GM19043 (cell line): ENCODE data around the gene FTH1.
"Not testable (repeated sequence)": the region's sequence is repeated elsewhere in the genome, so short reads cannot be mapped to it uniquely, and the experiment has no call there.

ENCODE experiments used
- ATAC-seq: cut with Tn5 transposase; IDR thresholded peaks from one replicate; pipeline ENCODE4 v1.9.1; 2021; ENCODE audit warnings: low read depth; ENCODE audit not compliant: unreplicated experiment

Gene FTH1

DNA sequence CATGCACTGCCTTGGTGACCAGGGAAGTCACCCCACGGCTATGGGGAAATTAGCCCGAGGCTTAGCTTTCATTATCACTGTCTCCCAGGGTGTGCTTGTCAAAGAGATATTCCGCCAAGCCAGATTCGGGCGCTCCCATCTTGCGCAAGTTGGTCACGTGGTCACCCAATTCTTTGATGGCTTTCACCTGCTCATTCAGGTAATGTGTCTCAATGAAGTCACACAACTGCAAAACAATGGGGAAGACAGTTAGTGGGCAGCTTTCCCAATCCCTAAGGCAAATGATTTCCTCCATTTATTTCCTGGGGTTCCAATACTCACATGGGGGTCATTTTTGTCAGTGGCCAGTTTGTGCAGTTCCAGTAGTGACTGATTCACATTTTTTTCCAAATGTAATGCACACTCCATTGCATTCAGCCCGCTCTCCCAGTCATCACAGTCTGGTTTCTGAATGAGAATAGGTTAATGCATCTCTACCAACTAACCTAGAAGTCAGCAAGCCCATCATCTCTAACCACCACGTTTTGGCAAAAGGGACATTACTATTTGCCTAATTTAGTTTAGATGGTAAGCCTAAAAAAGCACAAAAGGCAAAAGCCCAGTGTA, 2.7 kb downstream of the FTH1 start:
- ATAC-seq: not testable (repeated sequence)

DNA sequence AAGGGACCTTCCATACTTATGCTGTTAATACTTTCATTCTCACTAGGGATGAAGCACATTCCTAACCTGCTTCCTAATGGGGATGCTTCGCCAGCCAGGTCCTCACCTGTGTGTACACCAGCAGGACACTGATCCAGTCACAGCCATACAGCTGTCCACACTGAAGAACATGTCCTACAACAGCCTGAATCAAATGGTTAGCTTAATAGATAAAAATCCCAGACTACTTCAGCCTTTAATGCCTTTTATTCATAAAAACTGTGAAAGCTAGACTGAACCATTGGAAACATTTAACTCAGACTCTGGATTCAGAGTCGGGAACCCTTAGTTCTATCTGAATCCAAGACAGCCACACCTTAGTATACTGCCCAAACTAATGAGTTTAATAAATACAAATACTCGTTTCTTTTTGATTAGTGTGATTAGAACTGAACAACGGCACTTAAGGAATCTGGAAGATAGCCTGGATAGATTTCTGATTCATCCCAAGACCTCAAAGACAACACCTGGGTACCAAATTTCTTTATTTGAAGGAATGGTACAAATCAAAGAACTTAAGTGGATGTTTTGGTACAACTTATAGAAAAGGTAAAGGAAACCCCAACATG, 3.3 kb downstream of the FTH1 start:
- ATAC-seq: no peak

DNA sequence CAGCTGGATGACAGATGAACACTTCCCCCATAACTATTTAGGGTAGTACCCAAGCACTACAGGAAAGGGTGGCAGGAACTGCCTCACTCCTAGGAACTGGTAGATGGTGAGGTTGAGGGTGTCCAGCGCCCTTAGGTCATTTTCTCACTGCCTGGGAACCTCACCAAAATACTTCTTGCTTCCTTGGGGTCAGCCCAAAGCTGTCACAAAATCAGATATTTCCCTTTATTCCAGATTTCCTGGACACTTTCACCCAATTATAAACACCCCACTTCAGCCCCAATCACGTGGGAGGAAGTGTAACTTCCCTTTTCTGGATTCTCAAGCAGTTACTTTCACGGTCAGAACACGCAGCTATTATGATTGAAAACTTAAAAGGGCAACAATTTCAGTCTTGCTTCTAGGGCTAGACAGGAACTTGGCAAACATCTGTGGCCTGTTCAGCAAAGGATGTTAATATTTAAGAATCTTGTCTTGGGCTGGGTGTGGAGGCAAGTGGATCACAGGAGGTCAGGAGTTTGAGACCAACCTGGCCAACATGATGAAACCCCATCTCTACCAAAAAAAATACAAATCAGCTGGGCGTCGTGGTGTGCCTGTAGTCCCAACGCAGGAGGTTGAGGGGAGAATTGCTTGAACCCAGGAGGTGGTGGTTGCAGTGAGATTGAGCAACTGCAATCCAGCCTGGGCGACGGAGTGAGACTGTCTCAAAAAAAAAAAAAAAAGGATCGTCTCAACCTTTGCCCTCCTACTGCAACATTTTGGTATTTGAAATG, 4.0 kb downstream of the FTH1 start:
- no peak for ATAC-seq

DNA sequence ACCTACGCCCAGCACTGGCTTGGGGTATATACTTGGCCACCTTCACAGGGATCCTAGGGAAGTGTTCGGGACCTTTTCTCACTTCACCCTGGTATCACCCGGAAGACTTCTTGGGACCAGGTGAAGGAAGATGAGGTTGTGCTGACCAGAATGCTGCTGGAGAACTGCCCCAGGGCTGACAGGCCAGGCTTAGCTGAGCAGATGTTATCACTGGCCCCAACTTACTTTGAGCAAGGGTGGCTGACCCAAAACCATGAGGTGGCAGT, 4.5 kb downstream of the FTH1 start:
- ATAC-seq: no peak

DNA sequence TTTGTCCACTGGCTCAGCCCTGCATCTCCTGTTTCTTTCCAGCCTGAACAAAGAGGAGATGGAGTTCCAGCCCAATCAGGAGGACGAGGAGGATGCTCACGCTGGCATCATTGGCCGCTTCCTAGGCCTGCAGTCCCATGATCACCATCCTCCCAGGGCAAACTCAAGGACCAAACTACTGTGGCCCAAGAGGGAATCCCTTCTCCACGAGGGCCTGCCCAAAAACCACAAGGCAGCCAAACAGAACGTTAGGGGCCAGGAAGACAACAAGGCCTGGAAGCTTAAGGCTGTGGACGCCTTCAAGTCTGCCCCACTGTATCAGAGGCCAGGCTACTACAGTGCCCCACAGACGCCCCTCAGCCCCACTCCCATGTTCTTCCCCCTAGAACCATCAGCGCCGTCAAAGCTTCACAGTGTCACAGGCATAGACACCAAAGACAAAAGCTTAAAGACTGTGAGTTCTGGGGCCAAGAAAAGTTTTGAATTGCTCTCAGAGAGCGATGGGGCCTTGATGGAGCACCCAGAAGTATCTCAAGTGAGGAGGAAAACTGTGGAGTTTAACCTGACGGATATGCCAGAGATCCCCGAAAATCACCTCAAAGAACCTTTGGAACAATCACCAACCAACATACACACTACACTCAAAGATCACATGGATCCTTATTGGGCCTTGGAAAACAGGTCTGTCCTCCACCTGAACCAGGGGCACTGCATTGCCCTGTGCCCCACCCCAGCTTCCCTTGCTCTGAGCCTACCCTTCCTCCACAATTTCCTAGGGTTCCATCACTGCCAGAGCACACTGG, 5.0 kb downstream of the FTH1 start:
- ATAC-seq: no peak

DNA sequence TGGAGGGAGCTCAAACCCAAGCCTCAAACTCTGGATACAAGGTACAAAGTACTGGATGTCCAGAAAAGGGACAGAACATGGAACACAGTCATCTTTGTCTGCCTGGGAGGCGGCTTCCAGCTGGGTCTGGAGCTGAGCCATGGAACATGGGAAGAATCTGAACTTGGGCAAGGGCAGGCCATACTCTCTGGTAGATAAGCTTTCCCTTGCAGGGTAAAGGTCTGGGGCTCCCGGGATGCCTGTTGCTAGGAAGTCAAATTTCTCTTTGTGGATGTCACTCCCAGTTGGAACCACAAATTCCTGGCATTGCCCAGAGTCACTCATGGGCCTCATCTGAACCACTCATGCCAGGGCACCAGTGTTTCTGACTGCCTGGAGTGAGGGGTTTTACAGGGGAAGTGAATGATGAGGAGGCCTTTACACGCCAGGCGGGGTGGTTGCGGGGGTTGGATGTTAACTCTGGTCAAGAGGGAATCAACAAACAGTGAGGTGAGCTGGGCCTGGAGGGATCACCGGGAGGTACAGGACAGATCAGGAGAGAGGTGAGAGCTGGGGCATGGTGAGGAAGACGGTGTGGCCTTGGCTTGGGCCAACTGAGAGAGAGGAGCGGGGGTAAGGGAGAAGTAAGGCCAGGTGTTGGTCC, 5.7 kb downstream of the FTH1 start:
- no peak for ATAC-seq

DNA sequence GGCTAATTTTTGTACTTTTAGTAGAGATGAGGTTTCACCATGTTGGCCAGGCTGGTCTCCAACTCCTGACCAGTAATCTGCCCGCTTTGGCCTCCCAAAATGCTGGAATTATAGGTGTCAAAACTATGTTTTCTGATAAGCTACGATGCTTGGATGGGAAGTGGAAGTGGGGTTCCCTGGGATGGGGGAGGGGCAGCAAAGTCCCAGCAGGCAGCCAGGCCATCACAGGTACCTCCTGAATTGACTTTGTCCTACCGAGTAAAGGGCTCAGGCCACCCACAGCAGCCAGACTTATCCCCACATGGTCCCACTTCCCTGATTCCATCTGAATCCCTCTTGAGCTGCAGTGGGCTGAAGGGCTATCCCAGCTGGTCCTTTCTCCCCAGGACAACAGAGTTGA, 6.9 kb downstream of the FTH1 start:
- no peak for ATAC-seq

DNA sequence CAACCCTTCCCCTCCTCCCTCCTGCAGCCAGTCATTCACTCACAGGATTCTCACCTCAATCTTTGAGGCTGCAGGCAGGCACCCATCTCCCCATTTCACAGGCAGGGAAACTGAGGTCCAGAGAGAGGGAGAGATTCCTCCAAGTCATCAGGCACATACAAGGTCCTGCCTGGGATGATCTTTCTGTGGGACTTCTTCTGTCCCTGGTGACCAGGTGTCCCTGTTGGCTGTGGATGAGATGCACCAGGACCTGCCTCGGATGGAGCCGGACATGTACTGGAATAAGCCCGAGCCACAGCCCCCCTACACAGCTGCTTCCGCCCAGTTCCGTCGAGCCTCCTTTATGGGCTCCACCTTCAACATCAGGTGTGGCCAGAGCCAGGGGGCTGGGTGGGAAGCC, 7.8 kb downstream of the FTH1 start:
- no peak for ATAC-seq

DNA sequence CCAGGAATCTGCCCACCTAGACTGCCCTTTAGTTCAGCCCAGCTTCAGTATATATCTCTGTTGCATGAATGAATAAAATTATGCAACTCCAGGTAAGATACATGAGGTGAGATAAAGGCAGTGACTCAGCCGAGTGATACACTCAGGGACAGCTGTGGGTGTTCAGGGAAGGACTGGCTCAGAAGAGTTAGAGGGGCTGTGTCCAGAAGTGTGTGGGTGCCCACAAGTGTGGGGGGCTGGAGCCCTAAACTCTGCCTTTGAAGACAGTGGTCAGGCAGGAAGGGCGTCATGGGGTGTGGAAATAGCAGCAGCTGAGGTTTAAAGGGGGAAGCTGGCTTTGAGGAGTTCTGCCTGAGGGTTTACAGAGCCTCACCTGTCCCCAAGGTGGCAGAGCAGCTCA, 8.3 kb downstream of the FTH1 start:
- no peak for ATAC-seq

DNA sequence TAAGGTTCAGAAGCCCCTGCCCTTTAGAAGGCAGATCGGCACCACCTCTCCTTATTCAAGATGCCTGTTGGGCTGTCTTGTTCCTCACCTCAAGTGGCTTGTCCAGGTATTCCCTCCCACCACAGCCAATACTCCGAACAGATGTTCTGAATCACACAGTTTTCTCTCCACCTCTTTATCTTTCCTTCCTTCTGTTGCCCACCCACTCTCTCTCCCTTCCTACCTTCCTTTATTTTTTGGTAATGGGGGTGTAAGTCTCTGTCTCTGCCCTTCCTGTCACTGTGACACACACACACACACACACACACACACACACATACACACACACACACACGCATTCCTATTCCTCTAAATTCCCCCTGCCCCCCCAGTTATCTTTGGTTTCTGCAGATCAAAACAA, 8.8 kb downstream of the FTH1 start:
- ATAC-seq: no peak

DNA sequence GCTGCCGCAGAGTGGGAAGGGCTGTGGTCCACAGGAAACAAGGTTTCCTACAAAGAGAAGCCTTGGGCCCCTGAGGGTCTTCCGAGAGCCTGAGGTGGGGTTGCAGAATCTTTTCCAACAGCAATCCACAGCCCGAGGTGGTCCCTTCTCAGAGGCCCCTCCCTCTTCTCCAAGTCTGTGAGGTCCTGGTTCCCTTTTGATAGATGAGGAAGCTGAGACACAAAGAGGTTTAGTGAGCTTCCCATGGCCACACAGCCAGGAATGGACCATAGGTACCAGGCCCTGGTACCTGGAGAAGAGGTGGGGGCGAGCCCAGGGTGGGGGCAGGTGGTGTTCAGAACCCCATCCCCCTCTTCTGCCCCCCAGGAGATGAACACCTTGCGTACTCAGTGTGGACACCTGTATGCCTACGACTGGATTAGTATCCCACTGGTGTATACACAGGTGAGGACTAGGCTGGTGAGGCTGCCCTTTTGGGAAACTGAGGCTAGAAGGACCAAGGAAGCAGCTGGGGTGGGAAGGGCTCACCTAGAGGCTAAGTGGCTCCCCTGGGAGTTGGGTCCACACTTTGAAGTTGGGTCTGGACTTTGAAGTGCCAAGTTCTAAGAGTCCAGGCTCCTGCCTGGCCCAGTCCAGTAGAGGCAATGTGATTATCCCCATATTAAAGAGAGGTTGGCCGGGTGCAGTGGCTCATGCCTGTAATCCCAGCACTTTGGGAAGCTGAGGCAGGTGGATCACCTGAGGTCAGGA, 10.2 kb downstream of the FTH1 start:
- ATAC-seq: no peak

DNA sequence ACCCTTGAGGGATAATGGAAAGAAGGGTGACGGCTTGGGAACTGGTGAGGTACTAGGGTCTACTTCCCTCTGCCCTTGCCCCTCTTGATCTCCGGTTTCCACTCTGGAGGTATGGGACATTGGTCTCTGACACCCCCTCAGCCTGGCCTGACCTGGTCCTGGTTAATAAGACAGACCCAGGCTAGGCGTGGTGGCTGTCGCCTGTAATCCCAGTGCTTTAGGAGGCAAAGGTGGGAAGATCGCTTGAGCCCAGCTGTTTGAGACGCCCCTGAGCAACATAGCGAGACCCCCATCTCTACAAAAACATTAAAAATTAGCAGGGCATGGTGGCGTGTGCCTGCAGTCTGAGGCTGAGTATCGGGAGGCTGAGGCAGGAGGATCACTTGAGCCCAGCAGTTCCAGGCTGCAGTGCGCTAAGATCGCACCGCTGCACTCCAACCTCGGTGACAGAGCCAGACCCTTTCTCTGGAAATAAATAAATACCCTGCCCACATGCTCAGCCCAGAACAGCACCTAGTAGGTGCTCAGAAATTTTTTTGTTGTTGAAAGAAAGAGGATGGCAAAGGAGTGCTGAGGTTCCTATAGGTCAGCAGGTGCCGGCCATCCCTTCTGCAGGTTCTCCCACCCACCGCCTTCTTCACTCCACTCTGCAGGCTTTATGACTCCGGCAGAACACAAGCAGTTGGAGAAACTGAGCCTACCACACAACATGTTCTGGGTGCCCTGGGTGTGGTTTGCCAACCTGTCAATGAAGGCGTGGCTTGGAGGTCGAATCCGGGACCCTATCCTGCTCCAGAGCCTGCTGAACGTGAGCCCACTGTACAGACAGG, 11.0 kb downstream of the FTH1 start:
- no peak for ATAC-seq

DNA sequence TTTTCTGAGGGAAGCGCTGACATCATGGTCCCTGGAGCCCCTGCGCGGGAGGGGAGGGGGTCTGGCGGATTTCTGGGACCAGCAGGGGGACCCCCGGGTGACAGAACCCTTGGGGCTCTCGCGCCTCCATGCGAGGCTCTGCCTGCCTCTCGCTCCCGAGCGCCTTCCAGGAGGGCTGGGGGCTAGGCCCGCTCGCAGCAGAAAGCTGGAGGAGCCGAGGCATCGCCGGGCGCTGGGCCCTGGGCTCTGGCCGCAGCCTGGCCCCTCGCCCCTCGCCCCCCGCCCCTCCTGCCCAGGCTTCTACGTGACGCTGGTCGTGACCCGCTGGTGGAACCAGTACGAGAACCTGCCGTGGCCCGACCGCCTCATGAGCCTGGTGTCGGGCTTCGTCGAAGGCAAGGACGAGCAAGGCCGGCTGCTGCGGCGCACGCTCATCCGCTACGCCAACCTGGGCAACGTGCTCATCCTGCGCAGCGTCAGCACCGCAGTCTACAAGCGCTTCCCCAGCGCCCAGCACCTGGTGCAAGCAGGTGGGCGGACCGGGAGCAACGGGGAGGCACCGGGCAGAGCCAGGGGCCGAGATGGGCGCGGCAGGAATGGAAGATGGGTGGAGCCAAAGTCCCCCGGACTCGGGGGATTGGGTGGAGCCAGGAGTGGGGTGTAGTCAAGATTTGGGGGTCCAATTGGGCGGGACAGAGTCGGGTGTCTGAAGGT, 11.9 kb downstream of the FTH1 start:
- ATAC-seq: no peak

DNA sequence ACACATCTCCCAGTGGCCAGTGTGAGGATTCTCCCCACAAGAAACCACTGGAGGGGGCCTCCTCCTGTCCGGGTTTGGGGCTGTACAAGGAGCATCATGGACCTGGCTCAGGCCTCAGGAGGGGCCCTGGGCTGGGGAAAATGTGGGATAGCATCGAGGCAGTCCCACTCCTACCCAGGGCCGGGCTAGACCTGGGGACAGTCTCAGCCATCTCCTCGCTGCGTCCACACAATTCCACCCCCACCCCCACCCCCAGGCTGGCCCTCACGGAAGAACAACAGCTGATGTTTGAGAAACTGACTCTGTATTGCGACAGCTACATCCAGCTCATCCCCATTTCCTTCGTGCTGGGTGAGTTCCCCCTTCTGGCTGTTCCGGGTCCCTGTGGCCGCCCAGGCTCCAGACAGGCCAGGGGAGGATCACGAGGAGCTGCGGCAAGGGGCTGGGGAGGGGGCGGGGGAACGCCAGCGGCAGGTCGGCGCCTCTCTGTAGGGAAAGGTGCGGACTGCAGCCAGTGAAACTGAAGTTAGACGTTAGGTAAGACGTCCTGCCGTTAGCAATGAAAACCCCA, 12.5 kb downstream of the FTH1 start:
- no peak for ATAC-seq

DNA sequence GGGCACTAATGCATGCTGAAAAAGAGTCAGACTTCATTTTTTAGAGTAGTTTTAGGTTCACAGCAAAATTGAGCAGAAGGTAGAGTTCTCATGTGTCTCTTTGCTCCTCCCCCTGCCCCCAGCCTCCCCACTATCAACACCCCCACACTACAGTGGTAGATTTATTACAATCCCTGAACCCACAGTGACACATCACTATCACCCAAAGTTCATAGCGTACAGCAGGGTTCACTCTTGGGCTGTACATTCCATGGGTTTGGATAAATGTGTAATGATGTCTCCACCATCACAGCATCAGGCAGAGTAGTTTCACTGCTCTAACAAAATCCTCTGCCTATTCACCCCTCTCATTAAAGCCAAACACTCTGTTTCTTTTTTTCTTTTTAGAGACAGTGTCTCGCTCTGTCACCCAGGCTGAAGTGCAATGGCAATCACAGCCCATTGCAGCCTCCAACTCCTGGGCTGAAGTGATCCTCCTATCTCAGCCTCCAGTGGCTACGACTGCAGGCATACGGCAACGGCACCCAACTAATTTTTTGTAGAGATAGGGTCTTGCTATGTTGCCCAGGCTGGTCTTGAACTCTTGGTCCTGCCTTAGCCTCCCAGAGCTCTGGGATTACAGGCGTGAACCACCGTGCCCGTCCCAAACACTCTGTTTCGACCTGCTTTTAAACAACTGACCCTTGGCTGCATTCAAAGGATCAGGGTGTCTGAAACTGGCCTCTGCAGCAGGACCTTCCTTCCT, 13.2 kb downstream of the FTH1 start:
- no peak for ATAC-seq

DNA sequence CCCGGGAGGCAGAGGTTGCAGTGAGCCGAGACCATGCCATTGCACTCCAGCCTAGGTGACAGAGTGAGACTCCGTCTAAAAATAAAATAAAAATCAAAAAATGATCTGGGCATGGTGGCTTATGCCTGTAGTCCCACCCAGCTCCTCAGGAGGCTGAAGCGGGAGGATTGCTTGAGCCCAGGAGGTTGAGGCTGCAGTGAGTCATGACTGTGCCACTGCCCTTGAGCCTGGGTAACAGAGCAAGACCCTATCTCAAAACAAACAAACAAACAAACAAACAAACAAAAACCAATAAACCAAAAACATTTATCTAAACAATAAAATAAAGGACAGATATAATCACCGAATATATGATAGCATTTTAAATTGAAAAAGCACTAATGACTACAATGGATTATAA, 13.8 kb downstream of the FTH1 start:
- not testable (repeated sequence) for ATAC-seq

DNA sequence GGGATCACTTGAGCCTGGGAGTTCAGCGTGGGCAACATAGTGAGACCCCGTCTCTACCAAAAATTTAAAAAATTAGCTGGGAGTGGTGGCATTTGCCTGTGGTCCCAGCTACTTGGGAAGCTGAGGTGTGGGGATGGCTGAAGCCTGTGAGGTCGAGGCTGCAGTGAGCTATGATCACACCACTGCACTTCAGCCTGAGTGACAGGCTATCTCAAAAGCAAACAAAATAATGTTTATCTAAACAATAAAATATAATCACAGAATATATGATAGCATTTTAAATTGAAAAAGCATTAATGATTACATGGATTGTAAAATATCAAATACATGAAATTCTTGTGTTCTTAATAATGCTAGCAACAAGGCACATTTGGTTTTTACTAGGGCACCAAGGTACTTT, 14.6 kb downstream of the FTH1 start:
- ATAC-seq: no peak
